Karpas-422 (cell line): ENCODE data around the gene EDN3. TPM values are rescaled to one million over a fixed set of nuclear protein-coding genes. Genes with fewer than 3 reads are reported as not detected.
"Not testable (repeated sequence)": the region's sequence is repeated elsewhere in the genome, so short reads cannot be mapped to it uniquely, and the experiment has no call there.

Experiments
- DNase-seq: peaks from one replicate; pipeline ENCODE4 v3.0.0-alpha.2; 2015
- H2AFZ ChIP-seq: fragments of 200-600 bp; sonication (generic); 2 replicates; pipeline ENCODE4 v1.6.1; 2014; ENCODE audit warnings: antibody characterized with exemption, low read length, mixed read lengths
- H3K27ac ChIP-seq: fragments of 200-600 bp; sonication (generic); 2 replicates; pipeline ENCODE4 v1.5.1; 2014; ENCODE audit warnings: mild to moderate bottlenecking, low read length, moderate library complexity
- H3K27me3 ChIP-seq: fragments of 200-600 bp; sonication (generic); 2 replicates; pipeline ENCODE4 v1.6.1; 2014; ENCODE audit warnings: low read length, mixed read lengths
- H3K36me3 ChIP-seq: fragments of 200-600 bp; sonication (generic); 2 replicates; pipeline ENCODE4 v1.6.1; 2014; ENCODE audit warnings: low read length, mixed read lengths; ENCODE audit not compliant: insufficient read depth
- H3K4me1 ChIP-seq: fragments of 200-600 bp; sonication (generic); 2 replicates; pipeline ENCODE4 v1.6.1; 2014; ENCODE audit warnings: mild to moderate bottlenecking, low read length, mixed read lengths
- H3K4me2 ChIP-seq: fragments of 200-600 bp; sonication (generic); 2 replicates; pipeline ENCODE4 v1.6.1; 2014; ENCODE audit warnings: low read length, low read depth, mild to moderate bottlenecking; ENCODE audit not compliant: poor library complexity, severe bottlenecking
- H3K4me3 ChIP-seq: fragments of 200-600 bp; sonication (generic); 2 replicates; pipeline ENCODE4 v1.5.1; 2014; ENCODE audit warnings: mild to moderate bottlenecking, antibody characterized with exemption, low read length, mixed read lengths
- H3K79me2 ChIP-seq: fragments of 200-600 bp; sonication (generic); 2 replicates; pipeline ENCODE4 v1.6.1; 2014; ENCODE audit warnings: mild to moderate bottlenecking, low read length, mixed read lengths
- H3K9ac ChIP-seq: fragments of 200-600 bp; sonication (generic); 2 replicates; pipeline ENCODE4 v1.6.0; 2014; ENCODE audit warnings: low read length
- H3K9me2 ChIP-seq: fragments of 200-600 bp; sonication (generic), shearing (Covaris generic); replicated peaks from 2 replicates; pipeline ENCODE4 v1.6.0; 2014; ENCODE audit warnings: mild to moderate bottlenecking, low read length, moderate library complexity; ENCODE audit not compliant: insufficient read depth
- H3K9me3 ChIP-seq: fragments of 300-700, 200-600 bp; sonication (generic); 2 replicates; pipeline ENCODE4 v1.6.1; 2014; ENCODE audit warnings: low read length, mixed read lengths
- H4K20me1 ChIP-seq: fragments of 200-600 bp; sonication (generic); 2 replicates; pipeline ENCODE4 v1.6.1; 2014; ENCODE audit warnings: mild to moderate bottlenecking, antibody characterized with exemption, low read length, low read depth; ENCODE audit not compliant: insufficient read depth
- total RNA-seq: library from RNA; depleted of rRNA; stranded (reverse); fragments of >200 nt; shearing (Covaris generic); gene quantifications from 2 replicates; pipeline ENCODE4 v1.2.3, GENCODE V29; 2014; ENCODE audit warnings: low replicate concordance

EDN3 gene
- total RNA-seq, 1 experiment from 2014 or later, result not detected

DNA sequence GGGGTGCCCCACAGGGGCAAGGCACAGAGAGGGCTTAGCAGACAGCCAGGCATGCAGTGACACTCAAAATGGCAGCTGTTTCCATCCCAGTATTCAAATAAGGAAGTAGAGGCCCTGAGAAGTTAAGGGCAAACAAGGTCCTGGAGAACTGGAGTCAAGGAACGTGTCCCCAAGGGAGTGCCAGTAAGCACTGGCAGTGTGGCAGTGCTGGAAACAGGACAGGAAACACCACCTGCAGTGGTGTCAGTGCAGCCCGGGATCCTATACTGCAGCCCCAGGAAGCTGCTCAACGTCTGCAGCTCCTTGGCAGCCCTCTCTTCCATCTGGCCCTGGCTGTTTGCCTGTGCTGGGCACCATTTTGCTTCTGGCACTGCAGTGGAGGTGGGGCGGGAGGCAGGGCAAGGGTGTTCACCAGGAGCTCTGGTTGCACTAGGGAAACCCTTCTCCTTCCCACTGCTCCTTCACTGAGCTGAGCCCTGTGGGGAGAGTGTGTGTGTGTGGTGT, 56.3 kb downstream of the EDN3 start:
- Histone ChIP-seq H3K4me3 (no peak overlapping the region), H3K4me1 (peaks cover 3% of the 10 kb centered on the region), H4K20me1 (peaks cover 17% of the 10 kb centered on the region; the same call in 1 of the 2 replicates), H3K9ac (no peak overlapping the region), H3K9me2 (no peaks in the 10 kb centered on the region), H3K27me3 (no peaks in the 10 kb centered on the region), H3K79me2 (no peaks in the 10 kb centered on the region), H3K9me3 (no peaks in the 10 kb centered on the region), H2AFZ (no peak overlapping the region), H3K4me2 (no peak overlapping the region), H3K36me3 (no peaks in the 10 kb centered on the region), H3K27ac (no peak overlapping the region)
- no peak for DNase-seq

DNA sequence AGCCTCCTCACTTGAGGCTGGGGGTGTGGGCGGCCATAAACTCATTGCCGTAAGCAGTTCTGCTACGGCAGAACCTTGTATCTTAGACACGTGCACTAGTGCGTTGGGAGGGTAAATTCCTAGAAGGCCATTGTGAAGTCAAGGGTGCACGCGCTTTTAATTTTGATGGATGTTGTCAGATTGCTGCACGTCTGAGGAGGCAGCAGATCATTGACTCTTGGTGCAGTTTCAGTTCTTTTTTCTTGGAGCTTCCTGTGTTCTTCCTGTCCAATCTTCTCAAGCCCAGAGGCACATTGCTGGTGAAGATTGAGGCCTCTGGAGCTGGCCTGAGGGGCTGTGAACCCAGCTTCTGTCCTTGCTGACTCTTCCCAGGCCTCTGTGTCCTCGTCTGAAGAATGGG, 58.4 kb downstream of the EDN3 start:
- not testable (repeated sequence) for H3K9me3 ChIP-seq, H3K4me3 ChIP-seq, H3K9ac ChIP-seq, DNase-seq, H3K27ac ChIP-seq, H3K27me3 ChIP-seq, H2AFZ ChIP-seq, H3K4me2 ChIP-seq, H3K79me2 ChIP-seq, H3K9me2 ChIP-seq, H3K36me3 ChIP-seq, H3K4me1 ChIP-seq
- peaks cover 23% of the 10 kb centered on the region; the same call in 1 of the 2 replicates for H4K20me1 ChIP-seq

DNA sequence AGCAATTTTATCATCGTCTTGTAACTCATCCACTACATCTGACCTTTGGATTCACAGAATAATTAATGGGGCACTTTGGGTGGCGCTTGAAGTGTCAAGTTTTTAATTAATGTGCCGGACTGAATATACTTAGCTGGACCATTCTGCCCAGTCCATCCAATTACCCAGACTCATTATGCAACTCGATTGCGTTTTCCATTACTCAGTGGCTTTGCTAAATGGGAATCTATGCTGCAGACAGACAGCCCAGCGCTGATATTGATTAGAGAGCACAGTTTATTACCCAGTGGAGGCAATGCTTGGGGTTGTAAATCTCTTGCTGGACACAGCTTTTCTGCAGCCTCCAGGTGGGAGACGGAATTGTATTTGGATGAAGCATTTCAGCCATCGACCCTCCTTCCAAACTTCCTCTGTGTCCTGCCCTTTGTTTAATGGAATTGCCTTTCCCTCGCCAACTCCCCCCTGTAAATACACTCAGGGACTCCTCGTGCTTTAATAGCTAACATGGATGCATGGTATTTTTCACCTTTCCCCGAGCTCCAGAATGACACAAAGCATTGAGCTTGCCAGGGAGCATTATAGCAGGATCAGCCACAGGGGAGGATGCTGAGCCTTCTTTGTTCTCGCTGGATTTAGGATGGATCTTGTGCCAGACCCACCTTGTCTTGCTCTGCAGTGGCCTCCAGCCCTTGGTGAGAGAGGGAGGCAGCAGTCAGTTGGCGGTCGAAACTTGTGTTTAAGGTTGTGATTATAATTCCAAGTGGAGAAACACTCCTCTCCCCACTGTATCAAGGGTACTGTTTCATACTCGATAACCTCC, 59.7 kb downstream of the EDN3 start:
- H3K9ac ChIP-seq, result no peak overlapping the region
- H3K4me3 ChIP-seq, result no peak overlapping the region
- no peaks in the 10 kb centered on the region for H3K27me3 ChIP-seq
- H3K4me2 ChIP-seq, result no peak overlapping the region
- H3K9me2 ChIP-seq, result no peaks in the 10 kb centered on the region
- H3K27ac ChIP-seq, result no peak overlapping the region
- no peaks in the 10 kb centered on the region for H3K9me3 ChIP-seq
- H3K79me2 ChIP-seq, result no peaks in the 10 kb centered on the region
- H3K36me3 ChIP-seq, result no peaks in the 10 kb centered on the region
- peaks cover 3% of the 10 kb centered on the region for H3K4me1 ChIP-seq
- no peak for DNase-seq
- peaks cover 23% of the 10 kb centered on the region; the same call in 1 of the 2 replicates for H4K20me1 ChIP-seq
- no peak overlapping the region for H2AFZ ChIP-seq

DNA sequence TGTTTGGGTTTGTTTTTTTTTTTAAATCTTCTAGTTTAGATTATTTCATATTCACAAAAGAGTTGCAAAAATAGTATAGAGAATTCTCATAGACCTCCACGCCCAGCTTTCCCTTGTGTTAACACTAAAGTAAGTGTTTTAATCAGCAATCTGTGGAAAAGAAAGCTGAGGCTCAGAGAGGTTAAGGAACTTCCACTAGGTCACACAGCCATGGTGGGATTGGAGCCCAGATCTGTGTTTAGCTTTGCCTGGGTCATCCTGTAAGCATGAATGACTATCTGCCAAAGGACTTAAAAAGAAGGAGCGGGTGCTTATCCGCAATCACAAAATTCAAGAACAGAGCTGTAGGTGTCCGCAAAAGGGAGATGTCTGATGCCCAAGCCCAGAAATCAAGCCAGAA, 60.5 kb downstream of the EDN3 start:
- Histone ChIP-seq H3K9me3 (no peaks in the 10 kb centered on the region), H3K4me3 (no peak overlapping the region)

DNA sequence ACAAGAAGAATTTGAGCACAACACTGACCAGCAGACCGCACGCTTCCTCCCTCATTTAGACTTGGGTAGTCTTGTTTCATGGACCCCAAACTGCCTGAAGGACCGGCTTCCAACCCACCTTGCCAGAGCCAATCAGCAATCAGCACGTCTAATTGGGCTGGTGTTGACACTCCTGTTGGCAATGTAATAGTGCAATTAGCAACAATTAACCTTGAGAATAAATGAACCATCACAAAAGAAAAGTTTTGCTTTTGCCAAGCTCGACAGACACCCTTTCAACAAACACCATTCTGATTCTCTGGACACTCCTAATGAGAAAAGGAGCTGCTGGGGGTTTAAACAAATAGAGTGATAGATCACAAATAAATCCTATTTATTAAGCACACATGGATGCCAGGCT, 61.0 kb downstream of the EDN3 start:
- H3K4me2 ChIP-seq, result no peak overlapping the region

More for the DNA sequence above, 60.5 kb downstream of the EDN3 start:
- Histone ChIP-seq H3K36me3 (no peaks in the 10 kb centered on the region), H2AFZ (no peak overlapping the region), H3K9me2 (no peaks in the 10 kb centered on the region), H3K27ac (no peak overlapping the region), H3K9ac (no peak overlapping the region), H3K4me1 (peaks cover 3% of the 10 kb centered on the region), H4K20me1 (peaks cover 23% of the 10 kb centered on the region; the same call in 1 of the 2 replicates), H3K4me2 (no peak overlapping the region), H3K27me3 (no peaks in the 10 kb centered on the region), H3K79me2 (no peaks in the 10 kb centered on the region)
- DNase-seq, result no peak

DNA sequence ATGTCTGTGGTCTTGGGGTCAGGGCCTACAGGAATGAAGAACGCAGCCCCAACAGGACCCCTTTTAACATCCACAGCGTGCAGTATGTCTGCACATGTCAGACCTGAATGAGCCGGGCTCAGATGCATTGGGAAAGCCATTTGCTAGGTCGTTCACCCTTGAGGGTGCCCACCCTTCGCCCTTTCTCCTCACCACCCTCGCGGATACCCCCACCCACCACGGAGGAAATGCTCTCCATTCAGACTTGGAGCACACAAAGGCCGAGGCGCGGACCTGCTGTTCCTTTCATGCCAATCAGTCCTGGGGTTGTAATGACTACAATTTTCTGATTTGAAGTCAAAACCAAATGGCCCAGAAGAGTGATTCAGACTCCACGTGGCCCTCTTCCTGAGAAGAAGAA, 62.7 kb downstream of the EDN3 start:
- Histone ChIP-seq H3K36me3 (no peaks in the 10 kb centered on the region), H4K20me1 (peaks cover 23% of the 10 kb centered on the region; the same call in 1 of the 2 replicates), H3K9ac (no peak overlapping the region), H3K27me3 (no peaks in the 10 kb centered on the region), H3K27ac (no peak overlapping the region), H3K9me3 (no peaks in the 10 kb centered on the region), H2AFZ (no peak overlapping the region), H3K79me2 (no peaks in the 10 kb centered on the region), H3K4me1 (peaks cover 3% of the 10 kb centered on the region), H3K4me2 (no peak overlapping the region), H3K9me2 (no peaks in the 10 kb centered on the region), H3K4me3 (no peak overlapping the region)
- DNase-seq, result no peak

More for the DNA sequence above, 61.0 kb downstream of the EDN3 start:
- Histone ChIP-seq H3K36me3 (no peaks in the 10 kb centered on the region), H3K27ac (no peak overlapping the region), H3K9ac (no peak overlapping the region), H3K79me2 (no peaks in the 10 kb centered on the region), H3K9me2 (no peaks in the 10 kb centered on the region), H2AFZ (no peak overlapping the region), H3K4me1 (peaks cover 3% of the 10 kb centered on the region), H3K4me3 (no peak overlapping the region), H3K27me3 (no peaks in the 10 kb centered on the region), H3K9me3 (no peaks in the 10 kb centered on the region), H4K20me1 (peaks cover 23% of the 10 kb centered on the region; the same call in 1 of the 2 replicates)
- DNase-seq, result no peak

DNA sequence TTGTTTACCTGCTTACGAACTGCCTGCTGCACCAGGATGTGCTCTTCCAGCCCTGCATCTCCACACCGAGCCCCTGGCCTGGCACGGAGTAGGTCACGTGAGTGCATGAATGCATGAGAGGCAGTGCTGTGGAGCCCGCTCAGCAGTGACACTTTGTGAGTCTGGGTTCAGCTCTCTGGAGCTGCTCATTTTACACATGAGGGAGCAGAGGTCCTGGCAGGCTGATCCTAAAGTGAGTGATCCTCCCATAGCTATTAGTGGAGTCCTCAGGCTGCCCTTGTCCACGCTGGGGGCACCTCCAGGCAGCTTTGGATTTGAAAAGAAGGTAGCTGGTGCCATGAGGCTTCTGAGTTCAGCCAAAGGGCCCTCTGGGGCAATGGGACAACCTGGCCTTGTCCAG, 64.2 kb downstream of the EDN3 start:
- Histone ChIP-seq H3K36me3 (no peaks in the 10 kb centered on the region), H3K4me1 (no peaks in the 10 kb centered on the region), H3K9me3 (no peaks in the 10 kb centered on the region), H3K4me2 (no peak overlapping the region), H3K9me2 (no peaks in the 10 kb centered on the region), H3K27ac (no peak overlapping the region), H2AFZ (no peak overlapping the region), H3K4me3 (no peak overlapping the region), H4K20me1 (peaks cover 19% of the 10 kb centered on the region; the same call in 1 of the 2 replicates), H3K27me3 (no peaks in the 10 kb centered on the region), H3K9ac (no peak overlapping the region), H3K79me2 (no peaks in the 10 kb centered on the region)
- no peak for DNase-seq

DNA sequence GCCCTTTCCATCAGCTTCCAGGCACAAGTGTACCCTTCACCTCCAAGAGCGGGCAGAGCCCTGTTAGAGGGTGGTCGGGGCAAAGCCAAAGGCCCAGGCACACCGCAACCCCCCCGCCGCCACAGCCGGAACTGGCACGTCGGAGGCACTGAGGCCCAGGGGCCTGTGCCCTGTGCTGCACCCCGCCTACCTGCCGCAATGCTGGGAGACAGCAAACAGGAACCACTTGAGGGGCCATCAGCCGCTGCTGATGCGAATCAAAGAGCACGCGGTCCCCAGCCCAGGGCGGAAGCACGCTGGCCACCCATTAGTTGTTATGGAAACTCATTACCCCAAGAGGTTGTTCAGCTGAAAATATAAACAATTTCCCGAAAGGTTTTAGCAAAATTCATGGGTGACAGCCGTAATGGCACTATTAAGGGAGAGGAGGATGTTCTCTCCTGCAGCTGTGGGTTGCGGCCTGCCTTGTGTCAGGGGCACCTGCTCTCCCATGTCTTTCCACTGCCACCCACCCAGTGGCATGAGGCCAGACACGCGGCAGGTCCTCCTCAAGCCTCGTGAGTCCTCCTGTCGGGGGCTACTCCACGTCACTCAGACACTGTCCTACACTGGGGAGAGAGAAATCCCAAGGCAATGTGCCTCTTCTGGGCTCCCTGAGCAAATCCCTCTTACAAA, 65.3 kb downstream of the EDN3 start:
- H3K4me2 ChIP-seq, result no peak overlapping the region
- H3K4me1 ChIP-seq, result no peaks in the 10 kb centered on the region
- H4K20me1 ChIP-seq, result peaks cover 11% of the 10 kb centered on the region; the same call in 1 of the 2 replicates
- H3K36me3 ChIP-seq, result no peaks in the 10 kb centered on the region
- no peaks in the 10 kb centered on the region for H3K9me2 ChIP-seq
- no peaks in the 10 kb centered on the region for H3K27me3 ChIP-seq
- no peaks in the 10 kb centered on the region for H3K79me2 ChIP-seq
- H3K9me3 ChIP-seq, result no peaks in the 10 kb centered on the region
- H3K27ac ChIP-seq, result no peak overlapping the region
- no peak overlapping the region for H3K4me3 ChIP-seq
- DNase-seq, result no peak
- no peak overlapping the region for H3K9ac ChIP-seq
- no peak overlapping the region for H2AFZ ChIP-seq
